Measurements from ENCODE around the gene AGRN. TPM values are rescaled to one million over a fixed set of nuclear protein-coding genes. Genes with fewer than 3 reads are reported as not detected.
"Not testable (repeated sequence)": the region's sequence is repeated elsewhere in the genome, so short reads cannot be mapped to it uniquely, and the experiment has no call there.

The AGRN gene
- total and polyA plus RNA-seq, 5 experiments from 2014 or later: 0.15 to 6.4 (median 0.71) TPM

- ATAC-seq: no peak
- peaks cover 10 to 20% (median 14%) of the 10 kb centered on the region in 4 donors for H3K4me1 Mint-ChIP-seq
- POLR2A ChIA-PET: interaction anchor here (0.6 to 1.1 kb wide), 3 partner anchors 8 to 13 kb away, joined by 3 to 6 read pairs (median 4); partner anchors contain the start of gene ISG15
- peaks cover 13 to 55% (median 27%) of the 10 kb centered on the region in 5 donors for H3K27me3 Mint-ChIP-seq
- H3K27ac Mint-ChIP-seq: no peak overlapping the region
- peaks cover 0 to 4% (median 0%) of the 10 kb centered on the region in 3 donors for H3K36me3 Mint-ChIP-seq
- no peak for DNase-seq
- no peaks in the 10 kb centered on the region for H3K9me3 Mint-ChIP-seq
- H3K4me3 Mint-ChIP-seq: peak overlapping the region in 1 of 10 donors; percentile 33
Measured at GRCh38 chr1:1005774-1006304, 14.1 kb upstream of the AGRN start.

- no peaks in the 10 kb centered on the region for H3K9me3 Mint-ChIP-seq
- no peak for ATAC-seq
- H3K27me3 Mint-ChIP-seq: peaks cover 13 to 50% (median 26%) of the 10 kb centered on the region in 5 donors
- H3K4me3 Mint-ChIP-seq: no peak overlapping the region
- no peak overlapping the region for H3K27ac Mint-ChIP-seq
- POLR2A ChIA-PET: interaction anchor here (0.6 to 0.8 kb wide), 2 partner anchors 12 to 13 kb away, joined by 3 to 4 read pairs; no protein-coding TSS in a partner anchor
- peaks cover 10 to 20% (median 12%) of the 10 kb centered on the region in 4 donors for H3K4me1 Mint-ChIP-seq
- peaks cover 0 to 4% (median 0%) of the 10 kb centered on the region in 3 donors for H3K36me3 Mint-ChIP-seq
- no peak for DNase-seq
Measured at GRCh38 chr1:1006305-1007159, 13.4 kb upstream of the AGRN start.

DNA sequence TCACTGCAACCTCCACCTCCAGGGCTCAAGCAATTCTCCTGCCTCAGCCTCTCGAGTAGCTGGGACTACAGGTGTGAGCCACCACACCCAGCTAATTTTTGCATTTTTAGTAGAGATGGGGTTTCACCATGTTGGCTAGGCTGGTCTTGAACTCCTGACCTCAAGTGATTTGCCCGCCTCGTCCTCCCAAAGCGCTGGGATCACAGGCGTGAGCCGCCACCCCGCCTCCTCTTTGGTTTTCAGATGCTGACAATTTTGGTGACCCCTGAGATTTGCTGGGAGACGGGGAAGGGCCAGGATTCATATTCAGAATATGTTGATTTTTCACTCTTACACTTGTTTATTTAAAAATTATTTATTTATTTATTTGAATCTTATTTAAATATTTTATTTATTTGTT is 9.8 kb upstream of the AGRN start:
- H3K36me3 Mint-ChIP-seq, POLR2A ChIA-PET, H3K27ac Mint-ChIP-seq, DNase-seq, ATAC-seq, H3K9me3 Mint-ChIP-seq, H3K4me3 Mint-ChIP-seq: not testable (repeated sequence)
- peaks cover 2 to 20% (median 8%) of the 10 kb centered on the region in 5 donors for H3K27me3 Mint-ChIP-seq
- peaks cover 10 to 40% (median 30%) of the 10 kb centered on the region in 4 donors for H3K4me1 Mint-ChIP-seq

DNA sequence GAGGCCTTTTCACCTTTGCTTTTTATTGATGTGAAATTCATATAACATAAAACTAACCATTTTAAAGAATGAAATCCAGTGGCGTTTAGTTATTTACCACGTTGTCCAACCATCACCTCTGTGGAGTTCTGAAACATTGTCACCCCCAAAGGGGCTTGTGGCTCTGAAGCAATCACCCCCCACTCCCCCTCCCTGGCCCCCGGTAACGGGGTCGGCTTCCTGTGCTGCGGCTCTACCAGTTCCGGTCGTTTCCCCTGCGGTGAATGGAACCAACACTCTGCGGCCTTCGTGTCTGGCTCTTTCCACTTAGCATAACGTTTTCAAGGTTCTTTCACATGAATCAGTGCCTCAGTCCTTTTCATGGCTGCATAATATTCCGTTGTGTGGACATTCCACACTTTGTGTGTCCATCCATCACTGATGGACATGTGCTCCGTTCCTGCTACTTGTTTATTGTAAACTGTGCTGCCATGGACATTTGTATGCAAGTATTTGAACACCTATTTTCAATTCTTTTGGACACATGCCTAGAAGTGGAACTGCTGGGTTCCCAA is 8.4 kb upstream of the AGRN start:
- Mint-ChIP-seq H3K27me3 (peaks cover 0 to 10% (median 5%) of the 10 kb centered on the region in 5 donors), H3K27ac (peak overlapping the region in 7 of 10 donors; percentile 39 to 77 (median 69)), H3K36me3 (no peaks in the 10 kb centered on the region), H3K9me3 (no peaks in the 10 kb centered on the region), H3K4me3 (peak overlapping the region in 4 of 10 donors; percentile 6 to 53 (median 38)), H3K4me1 (peaks cover 8 to 40% (median 28%) of the 10 kb centered on the region in 4 donors)
- DNase-seq (peak in 1 of 10 donors; percentile 16), ATAC-seq (no peak)
- POLR2A ChIA-PET: no interaction called here

- POLR2A ChIA-PET: interaction anchor here (0.6 to 3.5 kb wide), 18 partner anchors 8 to 1469 kb away, joined by 3 to 26 read pairs (median 4); partner anchors contain the start of genes AURKAIP1, C1orf159 and PLEKHN1
- DNase-seq: not testable (repeated sequence)
Measured at GRCh38 chr1:1012736-1013104, 7.2 kb upstream of the AGRN start.

DNA sequence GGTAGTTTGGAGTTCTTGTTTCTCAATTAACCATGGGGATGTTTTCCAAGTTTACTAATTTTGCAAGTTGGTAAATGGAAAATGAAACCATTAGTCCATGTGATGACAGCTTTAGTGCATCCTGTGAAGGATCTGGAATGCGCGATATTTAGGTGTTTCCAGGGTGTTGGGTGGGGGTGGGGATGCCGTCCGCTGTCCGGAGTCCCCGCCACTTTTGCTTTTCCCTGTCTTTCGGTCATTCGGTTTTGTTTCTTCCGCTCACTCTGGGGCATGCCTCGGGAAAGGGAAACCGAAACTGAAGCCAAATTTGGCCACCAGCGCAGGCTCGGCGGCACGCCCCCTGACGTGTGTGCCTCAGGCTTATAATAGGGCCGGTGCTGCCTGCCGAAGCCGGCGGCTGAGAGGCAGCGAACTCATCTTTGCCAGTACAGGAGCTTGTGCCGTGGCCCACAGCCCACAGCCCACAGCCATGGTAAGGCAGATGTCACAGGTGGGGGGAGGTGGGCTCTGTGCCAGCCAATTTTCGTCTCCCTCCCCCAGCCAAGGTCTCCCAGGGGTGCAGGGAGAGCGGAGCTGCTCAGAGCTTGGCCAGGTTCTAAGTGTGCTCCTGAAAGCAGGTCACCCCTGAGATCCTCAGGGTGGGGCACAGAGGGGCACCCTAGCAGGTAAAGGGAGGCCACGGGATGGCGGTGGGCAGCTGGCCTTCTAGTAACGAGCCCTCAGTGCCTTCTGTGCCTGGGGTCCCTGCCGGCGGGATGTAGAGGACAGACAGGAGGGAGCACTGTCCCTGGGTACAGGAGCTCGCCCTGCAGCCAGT is 6.6 kb upstream of the AGRN start, which contains the start of gene ISG15:
ISG15 (plus strand) TSS at position 393 of the 817 bp plus-strand sequence; CDS start at position 470, 77 bp downstream.
- peak within 1 kb of the TSS; percentile 92 to 99 (median 97) for H3K4me3 Mint-ChIP-seq
- ATAC-seq: peak; percentile 96 to 97
- DNase-seq: peak; percentile 78 to 94 (median 86)
- peaks cover 0 to 4% (median 0%) of the 10 kb centered on the region in 5 donors for H3K27me3 Mint-ChIP-seq
- POLR2A ChIA-PET: interaction anchor here (0.6 to 3.5 kb wide), 24 partner anchors 8 to 1469 kb away, joined by 3 to 26 read pairs (median 4); partner anchors contain the start of genes AURKAIP1, C1orf159 and PLEKHN1
- peak within 1 kb of the TSS; percentile 98 to 100 (median 98) for H3K27ac Mint-ChIP-seq
- no peaks in the 10 kb centered on the region for H3K9me3 Mint-ChIP-seq
- H3K36me3 Mint-ChIP-seq: peaks cover 0 to 1% (median 0%) of the 10 kb centered on the region in 3 donors
- peaks cover 13 to 49% (median 37%) of the 10 kb centered on the region in 4 donors for H3K4me1 Mint-ChIP-seq

More at GRCh38 chr1:1012736-1013104, 7.2 kb upstream of the AGRN start:
- Mint-ChIP-seq H3K4me1 (peaks cover 13 to 48% (median 35%) of the 10 kb centered on the region in 4 donors), H3K27ac (peak overlapping the region; percentile 98 to 100 (median 98)), H3K4me3 (peak overlapping the region; percentile 92 to 99 (median 97))
- ATAC-seq: peak; percentile 1 to 5
- not testable (repeated sequence) for H3K27me3 Mint-ChIP-seq, H3K36me3 Mint-ChIP-seq, H3K9me3 Mint-ChIP-seq

DNA sequence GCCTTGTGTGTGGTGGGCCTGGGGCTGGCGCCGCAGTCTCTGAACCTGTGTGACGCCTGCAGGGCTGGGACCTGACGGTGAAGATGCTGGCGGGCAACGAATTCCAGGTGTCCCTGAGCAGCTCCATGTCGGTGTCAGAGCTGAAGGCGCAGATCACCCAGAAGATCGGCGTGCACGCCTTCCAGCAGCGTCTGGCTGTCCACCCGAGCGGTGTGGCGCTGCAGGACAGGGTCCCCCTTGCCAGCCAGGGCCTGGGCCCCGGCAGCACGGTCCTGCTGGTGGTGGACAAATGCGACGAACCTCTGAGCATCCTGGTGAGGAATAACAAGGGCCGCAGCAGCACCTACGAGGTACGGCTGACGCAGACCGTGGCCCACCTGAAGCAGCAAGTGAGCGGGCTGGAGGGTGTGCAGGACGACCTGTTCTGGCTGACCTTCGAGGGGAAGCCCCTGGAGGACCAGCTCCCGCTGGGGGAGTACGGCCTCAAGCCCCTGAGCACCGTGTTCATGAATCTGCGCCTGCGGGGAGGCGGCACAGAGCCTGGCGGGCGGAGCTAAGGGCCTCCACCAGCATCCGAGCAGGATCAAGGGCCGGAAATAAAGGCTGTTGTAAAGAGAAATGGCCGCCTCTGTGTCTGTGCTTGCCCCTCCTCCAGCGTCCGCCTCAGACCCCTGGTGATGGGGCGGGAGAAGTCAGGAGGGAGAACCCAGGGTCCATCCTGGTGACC is 5.8 kb upstream of the AGRN start:
- peak overlapping the region; percentile 98 to 100 (median 98) for H3K27ac Mint-ChIP-seq
- no peaks in the 10 kb centered on the region for H3K9me3 Mint-ChIP-seq
- peak overlapping the region; percentile 92 to 99 (median 97) for H3K4me3 Mint-ChIP-seq
- no peaks in the 10 kb centered on the region for H3K27me3 Mint-ChIP-seq
- DNase-seq: peak in 1 of 10 donors; percentile 63
- H3K36me3 Mint-ChIP-seq: peaks cover 0 to 1% (median 0%) of the 10 kb centered on the region in 3 donors
- POLR2A ChIA-PET: interaction anchor here (0.9 to 3.5 kb wide), 17 partner anchors 8 to 338 kb away, joined by 3 to 26 read pairs (median 4); partner anchors contain the start of genes C1orf159 and PLEKHN1
- ATAC-seq: no peak
- H3K4me1 Mint-ChIP-seq: peaks cover 13 to 50% (median 38%) of the 10 kb centered on the region in 4 donors

GRCh38 chr1:1014799-1015681 is 4.9 kb upstream of the AGRN start:
- H3K36me3 Mint-ChIP-seq: peaks cover 0 to 1% (median 0%) of the 10 kb centered on the region in 3 donors
- no peak for ATAC-seq
- POLR2A ChIA-PET: interaction anchor here (1.2 to 3.5 kb wide), 7 partner anchors 10 to 337 kb away, joined by 3 to 26 read pairs (median 6); no protein-coding TSS in a partner anchor
- H3K9me3 Mint-ChIP-seq: no peaks in the 10 kb centered on the region
- H3K4me1 Mint-ChIP-seq: peaks cover 13 to 51% (median 38%) of the 10 kb centered on the region in 4 donors
- no peaks in the 10 kb centered on the region for H3K27me3 Mint-ChIP-seq
- peak in 1 of 10 donors; percentile 37 for DNase-seq
- H3K4me3 Mint-ChIP-seq: peak overlapping the region; percentile 18 to 99 (median 97)
- H3K27ac Mint-ChIP-seq: peak overlapping the region in 9 of 10 donors; percentile 82 to 100 (median 98)

GRCh38 chr1:1017397-1018320 is 2.3 kb upstream of the AGRN start:
- not testable (repeated sequence) for H3K27me3 Mint-ChIP-seq, ATAC-seq, H3K9me3 Mint-ChIP-seq, H3K36me3 Mint-ChIP-seq
- Mint-ChIP-seq H3K27ac (peak overlapping the region in 9 of 10 donors; percentile 72 to 86 (median 77)), H3K4me3 (peak overlapping the region; percentile 32 to 79 (median 64)), H3K4me1 (peaks cover 13 to 47% (median 37%) of the 10 kb centered on the region in 4 donors)
- peak in 1 of 10 donors; percentile 40 for DNase-seq
- POLR2A ChIA-PET: interaction anchor here (1.0 kb wide), 1 partner anchor 62 kb away, joined by 3 read pairs; no protein-coding TSS in a partner anchor
